Measurements from ENCODE around the gene SDHAF4.
"Not testable (repeated sequence)": the region's sequence is repeated elsewhere in the genome, so short reads cannot be mapped to it uniquely, and the experiment has no call there.

The SDHAF4 gene

GRCh38 chr6:70566751-70567382 lies at the start of gene SDHAF4:
SDHAF4 (plus strand) TSS chr6:70566930; CDS start chr6:70566941, 11 bp downstream.
- ATAC-seq, result peak; percentile 98
- peak; percentile 96 for DNase-seq

- no peak for DNase-seq
- no peak for ATAC-seq
Measured at GRCh38 chr6:70518723-70519122, 48.0 kb upstream of the SDHAF4 start.

- no peak for ATAC-seq
Measured at GRCh38 chr6:70520575-70520974, 46.2 kb upstream of the SDHAF4 start.

GRCh38 chr6:70524721-70525286 lies 41.9 kb upstream of the SDHAF4 start:
- ATAC-seq (no peak), DNase-seq (no peak)

More at GRCh38 chr6:70520575-70520974, 46.2 kb upstream of the SDHAF4 start:
- no peak for DNase-seq

GRCh38 chr6:70527071-70527737 lies 39.5 kb upstream of the SDHAF4 start:
- DNase-seq (no peak), ATAC-seq (no peak)

- ATAC-seq (no peak), DNase-seq (no peak)
Measured at GRCh38 chr6:70530023-70530422, 36.7 kb upstream of the SDHAF4 start.

GRCh38 chr6:70531133-70531532 lies 35.6 kb upstream of the SDHAF4 start:
- DNase-seq, result no peak
- ATAC-seq, result no peak

- ATAC-seq (no peak), DNase-seq (no peak)
Measured at GRCh38 chr6:70537266-70537665, 29.5 kb upstream of the SDHAF4 start.

GRCh38 chr6:70538376-70538775 lies 28.4 kb upstream of the SDHAF4 start:
- DNase-seq, result no peak
- no peak for ATAC-seq

- ATAC-seq (no peak), DNase-seq (no peak)
Measured at GRCh38 chr6:70547313-70547712, 19.4 kb upstream of the SDHAF4 start.

- DNase-seq (no peak), ATAC-seq (no peak)
Measured at GRCh38 chr6:70547905-70548304, 18.8 kb upstream of the SDHAF4 start.

GRCh38 chr6:70549327-70549726 lies 17.4 kb upstream of the SDHAF4 start:
- DNase-seq, result no peak
- ATAC-seq, result no peak

GRCh38 chr6:70551566-70551965 lies 15.2 kb upstream of the SDHAF4 start:
- ATAC-seq (no peak), DNase-seq (no peak)

GRCh38 chr6:70552286-70552940 lies 14.3 kb upstream of the SDHAF4 start:
- not testable (repeated sequence) for DNase-seq, ATAC-seq

GRCh38 chr6:70552974-70553373 lies 13.8 kb upstream of the SDHAF4 start:
- DNase-seq (no peak), ATAC-seq (no peak)

- DNase-seq (no peak), ATAC-seq (peak; percentile 83)
Measured at GRCh38 chr6:70557998-70558397, 8.7 kb upstream of the SDHAF4 start.

- DNase-seq, ATAC-seq: not testable (repeated sequence)
Measured at GRCh38 chr6:70562401-70562800, 4.3 kb upstream of the SDHAF4 start.

- ATAC-seq (no peak), DNase-seq (no peak)
Measured at GRCh38 chr6:70563530-70563929, 3.2 kb upstream of the SDHAF4 start.

- DNase-seq (no peak), ATAC-seq (no peak)
Measured at GRCh38 chr6:70574643-70575042, 7.9 kb downstream of the SDHAF4 start.

GRCh38 chr6:70575899-70576495 lies 9.3 kb downstream of the SDHAF4 start:
- no peak for ATAC-seq
- DNase-seq, result no peak

- ATAC-seq (no peak), DNase-seq (no peak)
Measured at GRCh38 chr6:70586114-70586513, 19.4 kb downstream of the SDHAF4 start.

- DNase-seq (no peak), ATAC-seq (no peak)
Measured at GRCh38 chr6:70590400-70590799, 23.7 kb downstream of the SDHAF4 start.

Measured in stimulated activated naive CD8-positive, alpha-beta T cell treated with anti-CD3 and anti-CD28 coated beads, Interleukin-15, Interleukin-2, amounts not matched to agents 100 U/mL and 50 U/mL, for 24 hours (primary cell).